GM18498 (cell line): Measurements from ENCODE around the gene MAP3K4.
"Not testable (repeated sequence)": the region's sequence is repeated elsewhere in the genome, so short reads cannot be mapped to it uniquely, and the experiment has no call there.

Source experiments
- ATAC-seq: cut with Tn5 transposase; IDR thresholded peaks from one replicate; pipeline ENCODE4 v1.9.1; 2021; ENCODE audit warnings: mild to moderate bottlenecking, moderate library complexity; ENCODE audit not compliant: unreplicated experiment

Gene MAP3K4

DNA sequence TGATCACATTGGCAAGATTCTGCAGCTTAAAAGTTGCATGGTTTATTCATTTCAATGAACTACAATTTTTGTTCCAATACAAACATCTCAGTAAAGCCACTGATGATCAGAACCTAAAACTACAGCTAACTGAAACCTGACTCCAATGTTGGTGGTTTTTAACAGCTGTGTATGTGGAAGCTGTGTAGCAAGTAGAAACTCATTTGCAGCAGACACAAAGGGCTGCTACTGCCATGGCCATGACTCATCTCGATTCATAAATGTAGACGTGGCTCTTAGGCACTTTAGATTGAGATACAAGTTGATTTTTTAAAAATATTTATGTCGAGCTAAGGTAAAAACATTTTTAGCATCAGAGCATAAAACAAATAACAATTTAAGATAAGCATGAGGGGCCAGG lies 19.5 kb upstream of the MAP3K4 start:
- ATAC-seq: peak; percentile 75

DNA sequence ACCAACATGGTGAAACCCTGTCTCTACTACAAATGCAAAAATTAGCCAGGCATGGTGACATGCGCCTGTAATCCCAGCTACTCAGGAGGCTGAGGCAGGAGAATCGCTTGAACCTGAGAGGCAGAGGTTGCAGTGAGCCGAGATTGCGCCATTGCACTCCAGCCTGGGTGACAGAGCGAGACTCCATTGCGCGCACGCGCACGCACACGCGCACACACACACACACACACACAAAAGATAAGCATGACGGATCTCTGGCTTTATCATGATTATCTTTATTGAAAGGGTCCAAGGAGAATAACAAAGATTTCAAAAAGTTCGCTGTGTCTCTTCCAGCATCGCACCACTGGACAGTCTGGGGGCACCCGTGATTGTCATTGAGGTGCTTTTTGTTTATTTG lies 19.0 kb upstream of the MAP3K4 start:
- not testable (repeated sequence) for ATAC-seq

- ATAC-seq: no peak
Observed at GRCh38 chr6:160973311-160974250, 18.0 kb upstream of the MAP3K4 start.

DNA sequence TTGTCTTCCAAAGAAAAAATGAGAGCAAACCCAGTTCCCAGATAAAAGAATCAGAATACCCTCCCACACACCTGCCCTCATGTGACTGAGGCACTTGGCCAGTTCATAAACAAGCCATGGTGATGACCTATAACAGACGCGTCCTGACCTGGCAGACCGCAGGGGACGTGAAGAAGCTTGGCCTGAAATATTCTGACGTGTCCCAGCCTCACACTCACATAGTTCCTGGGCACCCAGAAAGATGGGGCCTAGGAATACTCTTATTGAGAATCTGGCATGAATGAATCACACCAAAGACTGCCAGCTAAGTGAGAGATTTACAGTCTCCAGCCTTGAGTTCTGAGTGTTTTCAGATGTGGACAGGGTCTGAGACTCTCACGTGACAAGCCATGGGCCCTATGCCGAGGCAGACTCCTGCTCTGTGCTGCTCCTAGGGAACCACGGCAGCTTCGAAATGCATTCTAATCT lies 17.2 kb upstream of the MAP3K4 start:
- no peak for ATAC-seq

GRCh38 chr6:160975162-160975561 lies 16.4 kb upstream of the MAP3K4 start:
- ATAC-seq: no peak

- ATAC-seq: not testable (repeated sequence)
Observed at GRCh38 chr6:160975961-160976360, 15.6 kb upstream of the MAP3K4 start.

GRCh38 chr6:160978141-160978901 lies 13.2 kb upstream of the MAP3K4 start:
- no peak for ATAC-seq

DNA sequence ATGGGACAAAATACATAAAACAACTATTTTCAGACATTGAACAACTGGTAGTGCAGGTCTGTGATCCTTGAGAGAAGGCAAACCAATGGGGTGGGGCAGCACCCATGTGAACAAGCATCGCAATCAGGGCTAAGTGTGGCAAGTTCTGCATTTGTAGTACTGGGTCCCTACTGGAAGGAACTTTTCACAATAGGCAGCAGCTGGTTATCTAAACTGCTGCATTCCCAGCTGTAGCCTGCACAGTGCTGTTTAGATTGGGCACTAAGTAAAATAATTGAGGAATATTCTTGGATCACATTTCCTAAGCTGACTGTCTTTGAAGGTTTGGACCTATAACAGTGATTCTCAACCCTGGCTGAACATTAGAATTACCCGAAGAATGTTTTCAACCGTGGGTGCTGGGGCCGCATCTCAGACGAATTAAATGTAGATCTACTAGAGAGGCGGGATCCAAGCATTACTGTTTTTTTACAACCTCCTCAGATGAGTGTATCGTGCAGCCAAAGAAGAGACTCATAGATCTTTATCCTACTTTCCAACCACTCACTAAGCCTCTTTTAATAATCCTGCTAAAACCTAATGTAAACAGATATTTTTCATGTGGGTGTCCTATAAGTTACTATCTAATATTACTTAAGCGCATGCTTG lies 12.4 kb upstream of the MAP3K4 start:
- no peak for ATAC-seq

DNA sequence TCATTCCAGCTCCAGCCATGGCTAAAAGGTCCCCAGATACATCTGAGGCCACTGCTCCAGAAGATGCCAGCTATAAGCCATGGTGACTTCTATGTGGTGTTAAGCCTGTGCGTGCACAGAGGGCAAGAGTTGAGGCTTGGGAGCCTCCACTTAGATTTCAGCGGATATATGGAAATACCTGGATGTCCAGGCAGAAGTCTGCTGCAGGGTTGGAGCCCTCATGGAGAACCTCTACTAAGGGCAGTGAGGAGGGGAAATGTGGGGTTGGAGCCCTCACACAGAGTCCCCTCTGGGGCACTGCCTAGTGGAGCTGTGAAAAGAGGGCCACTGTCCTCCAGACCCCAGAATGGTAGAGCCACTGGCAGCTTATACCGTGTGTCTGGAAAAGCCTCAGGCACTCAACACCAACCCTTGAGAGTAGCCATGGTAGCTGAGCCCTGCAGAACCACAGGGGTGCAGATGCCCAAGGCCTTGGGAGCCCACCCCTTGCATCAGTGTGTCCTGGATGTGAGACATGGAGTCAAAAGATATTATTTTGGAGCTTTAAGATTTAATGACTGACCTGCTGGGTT lies 8.1 kb upstream of the MAP3K4 start:
- not testable (repeated sequence) for ATAC-seq

DNA sequence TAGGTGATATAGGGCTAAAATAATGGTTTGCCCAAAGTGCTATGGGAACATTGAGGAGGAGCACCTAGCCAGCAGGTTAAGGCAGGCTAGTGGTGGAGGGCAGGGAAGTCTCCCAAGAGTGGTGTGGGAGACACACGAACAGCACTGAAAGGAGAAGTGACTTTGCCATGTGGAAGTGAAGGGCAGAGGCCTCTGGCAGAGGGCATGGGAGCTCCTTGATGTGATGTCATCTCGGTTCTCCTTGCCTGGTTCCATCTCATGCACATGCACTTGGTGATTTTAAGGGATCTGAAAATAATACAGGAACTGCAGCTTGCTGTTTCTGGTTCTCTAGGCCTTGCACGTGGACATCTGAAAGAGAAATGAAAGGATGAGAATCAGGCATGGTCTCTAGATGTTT lies 4.7 kb upstream of the MAP3K4 start:
- no peak for ATAC-seq

- no peak for ATAC-seq
Observed at GRCh38 chr6:160987265-160987664, 4.3 kb upstream of the MAP3K4 start.

- no peak for ATAC-seq
Observed at GRCh38 chr6:160990847-160991405, 643 bp upstream of the MAP3K4 start.

DNA sequence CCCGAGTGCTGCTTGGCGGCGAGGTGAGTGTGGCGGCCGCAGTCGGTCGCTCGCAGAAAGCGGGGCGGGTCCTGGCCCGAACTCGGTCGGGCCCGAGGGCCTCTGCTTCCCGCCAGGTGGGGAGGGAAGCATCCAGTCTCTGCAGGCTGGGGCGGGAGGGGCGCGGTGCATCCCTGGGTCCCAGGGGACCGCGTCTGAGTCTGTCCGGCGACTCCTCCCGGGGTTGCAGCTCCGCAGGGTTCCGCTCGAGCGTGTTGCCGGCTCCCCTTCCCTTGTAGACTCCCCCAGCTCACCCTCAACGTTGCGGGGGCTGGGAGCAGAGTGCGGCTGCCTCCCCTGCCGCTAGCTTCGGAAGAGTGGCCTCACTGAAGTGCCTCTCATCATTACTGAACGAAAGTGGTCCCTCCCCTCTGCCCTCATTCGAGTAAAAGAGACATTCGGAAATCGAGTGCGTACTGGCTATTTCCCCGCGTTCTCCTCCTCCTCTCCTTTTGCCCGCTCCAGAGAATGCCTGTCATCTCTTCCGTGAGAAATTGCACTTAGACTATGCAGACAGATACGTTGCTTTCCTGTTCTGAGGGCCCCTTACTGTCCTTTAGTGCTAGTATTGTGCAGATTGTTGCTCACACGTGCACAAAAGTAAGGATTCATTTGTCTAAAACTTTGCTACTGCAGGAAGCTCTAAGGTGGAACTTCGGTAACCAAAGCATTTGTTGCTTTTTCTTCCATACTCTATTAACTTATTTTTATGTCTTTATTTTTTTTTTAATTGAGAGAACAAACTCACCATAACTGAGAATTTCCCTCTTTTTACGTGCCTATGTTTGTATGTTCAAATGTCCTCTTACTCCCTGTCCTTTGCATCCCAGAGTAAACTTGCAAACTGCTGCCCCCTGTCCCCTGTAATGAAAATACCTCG lies 751 bp downstream of the MAP3K4 start:
- ATAC-seq: peak; percentile 55

- ATAC-seq: no peak
Observed at GRCh38 chr6:160992980-160993314, 1.4 kb downstream of the MAP3K4 start.

DNA sequence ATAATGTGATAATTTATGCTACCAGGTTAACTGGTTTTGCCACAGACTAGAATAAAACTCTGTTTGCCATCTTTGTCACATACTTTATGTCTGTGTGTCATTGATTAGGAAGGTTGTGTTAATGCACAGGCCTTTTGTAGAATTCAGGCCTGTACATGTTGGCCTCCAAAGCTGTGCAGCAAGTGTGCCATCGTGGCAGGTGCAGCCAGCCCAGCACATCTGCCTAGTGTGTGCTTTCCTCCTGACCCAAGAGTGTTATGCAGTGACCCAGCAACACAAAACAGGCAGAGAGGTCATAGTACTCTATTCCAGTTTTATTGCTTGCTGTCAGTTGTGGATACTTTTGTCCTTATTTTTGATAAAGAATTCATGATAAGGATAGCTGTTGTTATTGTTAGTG lies 3.7 kb downstream of the MAP3K4 start:
- ATAC-seq: no peak

GRCh38 chr6:160996131-160996601 lies 4.6 kb downstream of the MAP3K4 start:
- ATAC-seq: no peak

DNA sequence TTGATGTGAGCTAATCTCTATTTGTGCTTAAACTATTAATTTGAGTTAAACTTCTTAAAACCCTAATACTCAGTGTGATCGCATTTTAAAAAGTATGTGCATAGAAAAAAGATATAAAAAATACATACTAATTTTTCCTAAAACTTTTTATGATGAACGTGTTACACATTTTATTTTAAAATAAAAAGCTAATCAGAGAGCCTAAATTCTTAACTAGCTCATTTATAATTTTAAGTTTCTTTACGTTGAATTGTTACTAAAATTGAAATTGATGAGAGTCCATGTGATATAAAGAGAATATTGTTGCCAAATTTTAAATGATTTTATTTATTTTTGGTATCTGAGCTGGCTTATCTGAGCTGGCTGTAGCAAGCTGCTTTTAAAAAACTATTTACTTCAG lies 6.6 kb downstream of the MAP3K4 start:
- ATAC-seq: no peak

GRCh38 chr6:160998766-160999165 lies 7.2 kb downstream of the MAP3K4 start:
- no peak for ATAC-seq

DNA sequence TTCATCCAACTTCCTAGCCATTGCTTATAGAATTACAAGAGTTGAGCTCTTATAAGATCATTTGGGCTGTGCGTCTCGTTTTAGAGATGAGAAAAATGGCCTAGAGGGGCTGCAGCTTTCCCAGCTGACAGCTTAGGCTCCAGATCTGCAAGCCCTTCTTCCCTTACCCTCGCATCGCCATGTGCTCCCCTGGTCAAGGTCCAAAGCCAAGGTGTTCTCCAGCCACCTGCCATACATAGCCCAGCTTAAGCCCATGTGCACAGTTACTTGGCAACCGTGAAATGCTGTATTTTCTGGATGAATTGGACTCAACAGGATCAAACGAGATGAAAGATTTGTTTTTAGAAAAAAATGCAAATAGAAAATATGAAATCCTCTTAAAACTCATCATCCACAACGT lies 7.9 kb downstream of the MAP3K4 start:
- ATAC-seq: no peak

GRCh38 chr6:161000632-161001031 lies 9.1 kb downstream of the MAP3K4 start:
- no peak for ATAC-seq
